Measurements from ENCODE around the gene CHMP6. TPM values are rescaled to one million over a fixed set of nuclear protein-coding genes. Genes with fewer than 3 reads are reported as not detected.

CHMP6 gene
- polyA plus RNA-seq, 3 donors from 2014 or later = 67.7 to 71.4 (median 70.2) TPM

GRCh38 chr17:80986816-80987475 is 4.7 kb upstream of the CHMP6 start:
- Mint-ChIP-seq H3K9me3 (no peaks in the 10 kb centered on the region), H3K27ac (no peak overlapping the region), H3K4me1 (peaks cover 14 to 16% of the 10 kb centered on the region in 2 donors), H3K4me3 (no peak overlapping the region), H3K36me3 (no peaks in the 10 kb centered on the region), H3K27me3 (ENCODE audit: low read depth in 3 of 3) (peaks cover 9 to 23% (median 16%) of the 10 kb centered on the region in 3 donors)
- no peak for DNase-seq

DNA sequence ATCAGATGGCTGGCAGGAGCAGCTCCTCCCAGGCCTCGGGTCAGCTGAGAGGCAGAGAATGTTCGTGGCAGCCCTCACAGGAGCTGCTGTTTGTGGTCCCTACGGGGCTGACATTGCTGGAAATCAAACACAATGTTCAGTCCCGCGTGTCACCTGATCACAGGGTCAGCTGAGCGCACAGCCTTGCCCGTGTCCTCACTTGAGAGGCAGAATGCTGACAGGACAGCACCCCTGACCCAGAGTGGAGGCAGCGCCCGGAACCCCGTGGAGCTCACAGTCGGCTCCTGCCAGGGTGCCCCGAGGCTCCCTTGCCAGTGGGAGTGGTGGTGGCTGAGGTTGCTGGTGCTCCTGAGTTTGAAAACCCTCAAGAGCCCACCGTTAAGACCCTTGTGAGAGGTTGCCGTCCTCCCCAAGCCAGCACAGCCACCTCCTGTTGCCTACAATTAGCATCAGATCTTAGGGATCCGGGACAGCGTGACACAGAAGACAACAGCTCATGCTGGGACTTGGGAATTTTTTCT is 3.6 kb upstream of the CHMP6 start:
- H3K9me3 Mint-ChIP-seq = no peaks in the 10 kb centered on the region
- no peak for DNase-seq
- H3K27me3 Mint-ChIP-seq (ENCODE audit: low read depth in 3 of 3) = peaks cover 9 to 28% (median 18%) of the 10 kb centered on the region in 3 donors
- no peaks in the 10 kb centered on the region for H3K36me3 Mint-ChIP-seq
- H3K27ac Mint-ChIP-seq = no peak overlapping the region
- no peak overlapping the region for H3K4me3 Mint-ChIP-seq
- H3K4me1 Mint-ChIP-seq = peaks cover 20% of the 10 kb centered on the region in 2 donors

GRCh38 chr17:80989586-80989913 is 2.1 kb upstream of the CHMP6 start:
- H3K36me3 Mint-ChIP-seq = no peaks in the 10 kb centered on the region
- no peak for DNase-seq
- peak overlapping the region in 1 of 5 donors; percentile 82 for H3K4me3 Mint-ChIP-seq
- H3K27ac Mint-ChIP-seq = no peak overlapping the region
- H3K9me3 Mint-ChIP-seq = no peaks in the 10 kb centered on the region
- H3K27me3 Mint-ChIP-seq (ENCODE audit: low read depth in 3 of 3) = peaks cover 9 to 27% (median 20%) of the 10 kb centered on the region in 3 donors
- H3K4me1 Mint-ChIP-seq = peaks cover 26 to 29% of the 10 kb centered on the region in 2 donors

DNA sequence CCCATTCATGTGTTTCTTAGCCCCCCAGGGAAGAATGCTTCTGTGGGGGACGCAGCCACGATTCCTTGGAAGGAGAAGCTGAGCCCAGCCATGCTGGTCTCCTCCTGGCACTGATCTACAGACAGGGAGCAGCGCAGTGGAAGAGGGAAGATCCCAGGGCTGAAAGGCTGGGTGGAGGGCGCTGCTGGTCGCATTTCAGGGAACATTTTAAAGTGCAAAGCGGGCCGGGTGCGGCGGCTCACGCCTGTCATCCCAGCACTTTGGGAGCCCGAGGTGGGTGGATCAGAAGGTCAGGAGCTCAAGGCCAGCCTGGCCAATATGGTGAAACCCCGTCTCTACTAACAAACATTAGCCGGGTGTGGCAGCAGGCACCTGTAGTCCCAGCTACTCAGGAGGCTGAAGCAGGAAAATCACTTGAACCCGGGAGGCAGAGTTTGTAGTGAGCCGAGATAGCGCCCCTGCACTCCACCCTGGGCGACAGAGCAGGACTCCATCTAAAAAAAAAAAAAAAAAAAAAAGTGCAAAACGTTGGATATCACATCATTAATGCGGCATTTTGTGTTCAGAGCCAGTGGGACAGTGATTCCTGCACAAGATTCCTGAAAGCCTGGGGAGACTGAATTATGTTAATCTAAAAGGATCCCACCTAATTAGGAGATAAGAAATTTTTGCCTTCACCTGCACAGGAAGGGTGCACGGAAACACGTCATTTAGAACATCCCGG is 558 bp upstream of the CHMP6 start:
- no peak for DNase-seq
- Mint-ChIP-seq H3K27ac (peak overlapping the region in 5 of 6 donors; percentile 31 to 87 (median 56)), H3K4me1 (peaks cover 26 to 31% of the 10 kb centered on the region in 2 donors), H3K36me3 (peaks cover 0 to 6% (median 0%) of the 10 kb centered on the region in 3 donors), H3K27me3 (ENCODE audit: low read depth in 3 of 3) (peaks cover 9 to 27% (median 20%) of the 10 kb centered on the region in 3 donors), H3K9me3 (no peaks in the 10 kb centered on the region), H3K4me3 (peak overlapping the region; percentile 72 to 87 (median 83))

DNA sequence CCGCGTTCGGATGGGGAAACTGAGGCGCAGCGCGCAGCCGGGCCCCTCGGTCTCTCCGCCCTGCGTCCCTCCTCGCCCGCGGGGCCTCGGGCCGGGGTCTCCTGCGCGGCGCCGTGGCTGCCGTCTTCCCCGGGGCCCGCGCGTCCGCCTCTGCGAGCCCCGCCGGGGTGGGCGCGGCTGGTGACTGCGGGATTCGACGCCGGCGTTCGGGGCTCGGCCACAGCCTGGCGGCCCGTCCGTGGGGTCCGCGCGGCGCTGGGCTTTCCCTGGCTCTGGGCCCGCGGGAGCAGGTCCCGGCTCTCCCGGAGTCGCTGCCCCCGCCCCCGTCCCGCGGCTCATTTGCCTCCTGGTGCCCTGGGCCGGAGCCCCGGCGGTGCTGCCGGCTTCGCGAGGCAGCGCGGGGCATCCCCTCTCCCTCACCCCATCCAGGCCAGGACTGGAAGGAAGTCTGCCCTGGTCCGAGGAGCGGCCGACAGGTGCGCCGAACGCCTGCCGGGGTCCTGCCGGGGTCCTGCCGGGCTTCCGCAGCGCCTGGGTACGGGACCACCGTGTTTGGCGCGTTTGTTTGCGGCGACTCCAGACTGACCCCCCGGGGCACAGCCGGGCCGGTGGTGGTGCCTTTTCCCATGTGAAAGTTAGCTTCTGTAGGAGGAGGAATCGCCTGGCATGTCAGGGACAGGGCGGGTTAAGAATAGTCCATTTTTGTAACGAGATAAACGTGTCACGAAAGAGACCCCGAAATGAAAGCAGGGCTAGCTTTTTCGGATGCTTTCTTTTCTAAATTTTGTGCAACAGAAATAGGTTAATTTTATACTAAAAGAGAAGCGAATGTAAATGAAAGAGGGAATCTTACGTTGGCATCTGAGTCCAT is 671 bp downstream of the CHMP6 start:
- no peak for DNase-seq
- H3K4me1 Mint-ChIP-seq = peaks cover 26 to 33% of the 10 kb centered on the region in 2 donors

GRCh38 chr17:80992948-80993624 is 1.4 kb downstream of the CHMP6 start:
- no peak for DNase-seq
- Mint-ChIP-seq H3K27ac (peak overlapping the region in 5 of 6 donors; percentile 34 to 84 (median 78)), H3K4me3 (peak overlapping the region; percentile 75 to 85 (median 81)), H3K36me3 (peaks cover 0 to 6% (median 0%) of the 10 kb centered on the region in 3 donors), H3K9me3 (no peaks in the 10 kb centered on the region), H3K27me3 (ENCODE audit: low read depth in 3 of 3) (peaks cover 9 to 27% (median 20%) of the 10 kb centered on the region in 3 donors), H3K4me1 (peaks cover 26 to 33% of the 10 kb centered on the region in 2 donors)

More for the DNA sequence above, 671 bp downstream of the CHMP6 start:
- Mint-ChIP-seq H3K4me3 (peak overlapping the region; percentile 75 to 85 (median 81)), H3K27me3 (ENCODE audit: low read depth in 3 of 3) (peaks cover 9 to 27% (median 20%) of the 10 kb centered on the region in 3 donors), H3K36me3 (peaks cover 0 to 6% (median 0%) of the 10 kb centered on the region in 3 donors), H3K9me3 (no peaks in the 10 kb centered on the region), H3K27ac (peak overlapping the region in 4 of 6 donors; percentile 34 to 84 (median 78))

DNA sequence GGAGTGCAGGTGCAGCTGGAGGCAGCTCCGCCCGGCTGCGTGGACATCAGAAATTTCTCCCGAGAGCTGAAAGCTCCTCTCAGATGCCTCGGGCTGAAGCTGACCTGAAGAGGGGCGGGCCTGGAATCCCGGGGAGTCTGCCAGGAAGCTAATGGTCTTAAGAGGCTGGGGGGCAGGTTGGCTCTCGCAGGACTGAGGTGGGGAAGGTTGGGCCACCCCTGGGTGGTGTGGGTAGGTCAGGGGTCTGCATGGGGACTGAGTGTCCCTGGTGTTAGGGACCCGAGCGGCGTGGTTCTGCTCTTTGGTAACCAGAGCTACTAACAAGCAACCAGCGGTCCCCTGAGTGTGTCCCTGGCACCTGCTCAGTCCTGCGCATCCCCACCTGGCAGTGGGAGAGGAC is 3.5 kb downstream of the CHMP6 start:
- DNase-seq = no peak
- Mint-ChIP-seq H3K27me3 (ENCODE audit: low read depth in 3 of 3) (peaks cover 9 to 21% (median 14%) of the 10 kb centered on the region in 3 donors), H3K27ac (no peak overlapping the region), H3K4me3 (no peak overlapping the region), H3K36me3 (peaks cover 0 to 10% (median 0%) of the 10 kb centered on the region in 3 donors), H3K9me3 (no peaks in the 10 kb centered on the region), H3K4me1 (peaks cover 24 to 34% of the 10 kb centered on the region in 2 donors)

GRCh38 chr17:80996422-80997305 is 5.0 kb downstream of the CHMP6 start:
- DNase-seq = no peak
- Mint-ChIP-seq H3K4me1 (peaks cover 17 to 30% of the 10 kb centered on the region in 2 donors), H3K27me3 (ENCODE audit: low read depth in 3 of 3) (peaks cover 2 to 9% (median 6%) of the 10 kb centered on the region in 3 donors), H3K27ac (peak overlapping the region in 3 of 6 donors; percentile 19 to 76 (median 30)), H3K4me3 (peak overlapping the region in 1 of 5 donors; percentile 16), H3K36me3 (peaks cover 0 to 10% (median 0%) of the 10 kb centered on the region in 3 donors), H3K9me3 (no peaks in the 10 kb centered on the region)

- Mint-ChIP-seq H3K27me3 (ENCODE audit: low read depth in 3 of 3) (peaks cover 2 to 10% (median 9%) of the 10 kb centered on the region in 3 donors), H3K27ac (peak overlapping the region in 3 of 6 donors; percentile 19 to 76 (median 30)), H3K4me1 (peaks cover 20 to 34% of the 10 kb centered on the region in 2 donors), H3K4me3 (no peak overlapping the region), H3K9me3 (no peaks in the 10 kb centered on the region), H3K36me3 (peaks cover 0 to 10% (median 0%) of the 10 kb centered on the region in 3 donors)
- peak in 2 of 3 donors; percentile 30 to 42 for DNase-seq
These were observed 5.9 kb downstream of the CHMP6 start for GRCh38 chr17:80997424-80998117.

- no peak for DNase-seq
- H3K27ac Mint-ChIP-seq = peak overlapping the region in 3 of 6 donors; percentile 70 to 91 (median 85)
- peak overlapping the region in 1 of 5 donors; percentile 48 for H3K4me3 Mint-ChIP-seq
- peaks cover 2 to 6% (median 6%) of the 10 kb centered on the region in 3 donors for H3K27me3 Mint-ChIP-seq (ENCODE audit: low read depth in 3 of 3)
- peaks cover 15 to 35% of the 10 kb centered on the region in 2 donors for H3K4me1 Mint-ChIP-seq
- no peaks in the 10 kb centered on the region for H3K9me3 Mint-ChIP-seq
- H3K36me3 Mint-ChIP-seq = peaks cover 0 to 10% (median 0%) of the 10 kb centered on the region in 3 donors
These were observed 6.6 kb downstream of the CHMP6 start for GRCh38 chr17:80998118-80998747.

Data from immature natural killer cell (primary cell).